Brain microvascular endothelial cell (primary cell): ENCODE data around the gene LRRC27.

Source experiments
- DNase-seq: peaks from one replicate; pipeline ENCODE4 v3.0.0-alpha.2; 2020
- H3K27ac ChIP-seq: fragments of 250-450 bp; sonication (Bioruptor Pico); 2 replicates; pipeline ENCODE4 v1.5.1; 2020; ENCODE audit warnings: mild to moderate bottlenecking, moderate library complexity
- H3K27me3 ChIP-seq: fragments of 250-450 bp; sonication (Bioruptor Pico); replicated peaks from 2 replicates; pipeline ENCODE4 v1.5.1; 2020; ENCODE audit warnings: mild to moderate bottlenecking
- H3K36me3 ChIP-seq: fragments of 250-450 bp; sonication (Bioruptor Pico); replicated peaks from 2 replicates; pipeline ENCODE4 v1.5.1; 2020; ENCODE audit warnings: mild to moderate bottlenecking
- H3K4me3 ChIP-seq: 2 replicates; pipeline ENCODE4 v1.5.1; 2011; ENCODE audit warnings: low read depth, mild to moderate bottlenecking, control low read depth, low read length, moderate library complexity
- in situ Hi-C: cut with HindIII; loops from 2 replicates; pipeline ENCODE4 v1.10.0; 2017; ENCODE audit warnings: low sequenced_read_pairs, low pct_ligation_motif_present
- TF ChIP-seq, protein P1 (sequence below): IDR thresholded peaks from 2 replicates; pipeline ENCODE4 v1.5.1; 2011; ENCODE audit warnings: low read depth, mild to moderate bottlenecking, moderate library complexity, low read length, control low read depth, inconsistent platforms; ENCODE audit errors: missing control alignments

The LRRC27 gene

DNA sequence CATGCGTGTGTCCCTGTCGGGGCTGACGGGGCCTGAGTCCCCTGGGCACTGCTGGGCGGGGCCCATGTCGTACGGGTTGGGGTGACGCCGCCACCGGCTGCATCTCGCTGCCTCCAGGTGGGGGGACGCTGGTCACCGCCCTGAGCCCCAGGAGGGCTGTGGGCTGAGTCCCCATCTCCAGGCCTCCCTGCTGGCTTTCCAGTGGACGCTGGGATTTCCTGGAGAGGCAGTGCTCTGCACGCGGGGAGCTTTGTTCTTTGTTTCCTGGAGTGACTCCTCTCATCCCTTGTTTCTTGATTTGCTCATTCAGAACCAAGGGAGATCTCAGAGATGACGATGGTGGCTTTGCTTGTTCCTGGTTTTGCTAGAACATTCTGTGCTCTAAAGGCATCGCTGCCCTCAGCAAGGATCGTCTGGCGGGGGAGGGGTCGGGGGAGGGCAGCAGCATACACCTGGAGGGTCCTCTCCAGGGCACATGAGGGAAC is 86.0 kb downstream of the LRRC27 start:
- in situ Hi-C loops = no loop called here
- no peaks in the 10 kb centered on the region for H3K36me3 ChIP-seq
- H3K27ac ChIP-seq = no peak overlapping the region
- H3K4me3 ChIP-seq = no peak overlapping the region
- no peak for DNase-seq
- H3K27me3 ChIP-seq = no peaks in the 10 kb centered on the region
- TF ChIP-seq, protein P1, sequence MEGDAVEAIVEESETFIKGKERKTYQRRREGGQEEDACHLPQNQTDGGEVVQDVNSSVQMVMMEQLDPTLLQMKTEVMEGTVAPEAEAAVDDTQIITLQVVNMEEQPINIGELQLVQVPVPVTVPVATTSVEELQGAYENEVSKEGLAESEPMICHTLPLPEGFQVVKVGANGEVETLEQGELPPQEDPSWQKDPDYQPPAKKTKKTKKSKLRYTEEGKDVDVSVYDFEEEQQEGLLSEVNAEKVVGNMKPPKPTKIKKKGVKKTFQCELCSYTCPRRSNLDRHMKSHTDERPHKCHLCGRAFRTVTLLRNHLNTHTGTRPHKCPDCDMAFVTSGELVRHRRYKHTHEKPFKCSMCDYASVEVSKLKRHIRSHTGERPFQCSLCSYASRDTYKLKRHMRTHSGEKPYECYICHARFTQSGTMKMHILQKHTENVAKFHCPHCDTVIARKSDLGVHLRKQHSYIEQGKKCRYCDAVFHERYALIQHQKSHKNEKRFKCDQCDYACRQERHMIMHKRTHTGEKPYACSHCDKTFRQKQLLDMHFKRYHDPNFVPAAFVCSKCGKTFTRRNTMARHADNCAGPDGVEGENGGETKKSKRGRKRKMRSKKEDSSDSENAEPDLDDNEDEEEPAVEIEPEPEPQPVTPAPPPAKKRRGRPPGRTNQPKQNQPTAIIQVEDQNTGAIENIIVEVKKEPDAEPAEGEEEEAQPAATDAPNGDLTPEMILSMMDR = no peak

DNA sequence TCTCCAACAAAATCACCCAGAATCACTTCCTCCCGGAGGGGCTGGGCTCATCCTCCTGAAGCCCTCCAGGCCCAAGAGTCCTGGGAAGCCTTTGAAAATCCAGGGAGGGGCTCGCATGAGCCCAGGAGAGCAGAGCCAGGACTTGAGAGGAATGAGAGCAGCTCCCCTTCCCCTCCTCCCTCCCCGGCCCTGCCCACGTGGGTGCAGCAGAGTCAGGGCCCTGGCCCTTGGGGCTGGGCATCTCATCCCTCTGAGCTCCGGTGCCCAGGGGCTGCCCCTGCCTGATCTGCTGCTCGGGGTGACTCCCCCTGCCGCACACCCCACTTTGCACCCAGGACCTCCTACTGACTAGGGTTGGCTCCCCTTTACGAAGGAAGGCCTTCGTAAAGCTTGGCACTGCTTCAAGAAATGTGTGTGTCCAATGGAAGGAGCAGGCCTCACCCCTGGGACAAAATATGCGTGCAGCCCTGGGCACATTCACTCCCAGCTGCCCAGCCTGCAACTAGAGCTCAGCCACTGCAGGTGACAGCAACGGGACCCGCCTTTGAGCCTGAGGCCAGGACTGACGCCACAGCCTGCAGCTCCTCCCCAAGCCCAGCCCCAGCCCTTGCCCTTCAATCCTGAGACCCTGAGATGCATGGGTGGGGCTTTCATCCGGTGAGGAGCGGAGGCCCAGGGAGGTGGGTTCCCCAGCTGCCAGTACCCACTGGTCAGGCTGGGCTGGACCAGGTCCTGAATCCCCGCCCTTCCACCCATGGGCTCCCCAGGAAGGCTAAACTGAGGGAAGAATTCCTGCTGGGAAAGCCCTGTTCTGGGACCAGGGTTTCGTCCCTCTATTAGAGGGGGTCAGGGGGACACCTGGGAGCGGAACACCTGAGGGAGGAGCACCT is 86.8 kb downstream of the LRRC27 start:
- DNase-seq = no peak
- H3K27ac ChIP-seq = no peak overlapping the region
- no peaks in the 10 kb centered on the region for H3K27me3 ChIP-seq
- TF ChIP-seq, protein P1 = no peak
- no peak overlapping the region for H3K4me3 ChIP-seq
- in situ Hi-C loops = no loop called here
- H3K36me3 ChIP-seq = no peaks in the 10 kb centered on the region

DNA sequence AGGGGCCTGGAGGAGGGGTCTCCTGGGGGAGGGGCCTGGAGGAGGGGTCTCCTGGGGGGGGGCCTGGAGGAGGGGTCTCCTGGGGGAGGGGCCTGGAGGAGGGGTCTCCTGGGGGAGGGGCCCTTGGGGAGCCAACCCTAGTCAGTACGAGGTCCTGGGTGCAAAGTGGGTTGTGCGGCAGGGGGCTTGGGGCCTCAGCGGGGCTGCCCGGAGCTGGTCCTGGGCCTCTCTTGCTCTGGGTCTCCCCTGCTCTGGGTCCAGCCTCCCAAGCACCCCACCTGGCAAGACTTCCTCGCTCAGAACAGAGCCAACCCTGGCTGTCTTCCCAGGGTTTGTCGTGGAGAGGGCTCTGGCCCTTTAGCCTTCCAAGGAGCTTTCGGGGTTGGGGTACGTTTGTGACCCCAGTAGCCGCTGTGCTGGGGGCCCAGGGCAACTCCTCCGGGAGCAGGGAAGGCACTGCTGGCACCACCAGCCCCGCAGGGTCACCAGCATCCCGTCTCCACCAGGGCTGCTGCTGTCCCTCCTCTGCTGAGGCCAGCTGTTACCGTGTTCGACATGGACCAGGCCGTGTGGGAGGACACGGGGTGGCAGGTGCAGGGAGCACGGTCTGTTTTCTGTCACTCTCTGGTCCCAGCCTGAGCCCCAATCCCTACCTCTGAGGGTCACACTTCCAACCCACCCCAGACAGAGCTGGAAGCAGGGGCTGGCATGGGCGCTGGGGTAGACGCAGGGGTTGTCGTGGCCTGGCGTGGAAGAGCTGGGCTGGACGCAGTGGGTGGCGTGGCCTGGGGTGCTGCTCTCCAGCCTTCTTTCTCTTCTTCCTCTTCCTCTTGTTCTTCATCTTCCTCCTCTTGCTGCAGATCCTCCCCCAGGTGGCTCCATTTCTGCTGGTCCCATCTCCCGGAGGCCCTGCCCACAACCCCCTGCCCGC is 87.8 kb downstream of the LRRC27 start:
- Histone ChIP-seq H3K4me3 (no peak overlapping the region), H3K27ac (no peak overlapping the region), H3K36me3 (no peaks in the 10 kb centered on the region), H3K27me3 (no peaks in the 10 kb centered on the region)
- no peak for DNase-seq
- TF ChIP-seq, protein P1 = no peak
- in situ Hi-C loops = no loop called here

DNA sequence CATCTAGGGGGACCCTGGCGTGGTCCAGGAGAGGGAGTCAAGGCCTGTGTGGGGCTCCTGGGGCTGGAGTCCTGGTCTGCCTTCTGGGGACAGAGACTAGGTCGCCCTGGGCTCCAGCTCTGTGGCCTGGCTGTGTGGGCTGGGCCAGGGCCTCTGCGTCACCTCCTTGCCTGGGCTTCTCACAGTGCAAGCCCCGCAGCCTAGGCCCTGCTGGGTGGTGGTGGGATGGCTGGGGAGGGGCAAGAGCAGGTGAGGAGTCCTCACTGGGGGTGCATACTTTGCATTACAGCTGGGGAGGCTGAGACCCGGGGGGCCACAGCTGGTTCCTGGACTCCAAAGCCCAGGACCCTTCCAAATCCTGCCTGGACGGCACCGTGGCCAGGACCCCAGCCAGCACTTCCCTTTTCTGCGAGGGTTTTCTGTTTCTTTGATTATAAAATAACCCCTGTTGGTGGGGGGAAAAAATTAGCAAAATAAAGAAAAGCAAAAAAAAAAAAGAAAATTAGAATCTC is 88.5 kb downstream of the LRRC27 start:
- Histone ChIP-seq H3K27me3 (no peaks in the 10 kb centered on the region), H3K27ac (no peak overlapping the region), H3K4me3 (no peak overlapping the region), H3K36me3 (no peaks in the 10 kb centered on the region)
- DNase-seq = no peak
- TF ChIP-seq, protein P1 = no peak
- in situ Hi-C loops = no loop called here

DNA sequence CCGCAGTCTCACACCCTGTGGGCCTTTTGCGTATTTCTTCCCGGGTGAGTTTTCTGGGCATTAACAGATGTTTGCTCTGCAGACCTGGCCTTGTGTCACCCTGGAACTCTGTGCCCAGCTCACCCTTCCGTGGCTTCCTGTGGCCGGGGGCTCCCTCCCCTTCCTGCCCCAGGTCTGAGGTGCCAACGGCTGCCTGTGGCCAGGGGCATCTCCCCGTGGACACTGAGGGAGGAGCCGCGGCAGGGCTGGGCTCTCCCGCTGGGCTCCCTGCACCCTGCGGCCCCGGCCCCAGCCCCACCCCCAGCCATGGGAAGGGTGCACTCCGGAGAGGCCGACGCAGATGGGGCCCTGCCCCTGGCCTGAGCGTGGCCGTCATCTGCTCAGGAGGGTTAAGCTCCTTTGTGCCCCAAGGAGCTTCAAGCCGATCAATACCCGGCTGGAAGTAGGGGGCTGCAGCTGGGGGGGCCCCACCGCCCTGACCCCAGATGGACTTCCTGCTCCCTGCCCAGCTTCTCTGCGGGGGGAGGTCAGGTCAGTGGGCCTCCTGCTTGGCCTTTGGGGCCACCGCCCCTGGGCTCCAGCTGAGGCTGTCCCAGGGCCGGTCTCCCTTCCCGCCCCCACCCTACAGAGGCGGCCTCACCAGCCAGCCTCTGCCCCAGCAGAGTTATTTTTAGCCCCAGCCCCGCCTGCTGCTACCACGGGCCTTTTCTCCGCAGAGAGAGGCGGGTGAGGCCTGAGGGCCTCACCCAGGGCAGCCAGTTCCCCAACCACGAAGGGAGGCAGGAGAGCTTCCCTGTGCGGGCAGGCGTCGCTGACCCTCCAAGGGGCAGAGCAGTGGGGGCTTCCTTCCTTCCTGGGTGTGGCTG is 89.2 kb downstream of the LRRC27 start:
- peak; percentile 27 for DNase-seq
- H3K36me3 ChIP-seq = no peaks in the 10 kb centered on the region
- in situ Hi-C loops = no loop called here
- TF ChIP-seq, protein P1 = no peak
- no peak overlapping the region for H3K4me3 ChIP-seq
- H3K27ac ChIP-seq = no peak overlapping the region
- H3K27me3 ChIP-seq = no peaks in the 10 kb centered on the region
